HEK293T (cell line): Measurements from ENCODE around the gene C19orf47.

Experiments
- ELF4 ChIP-seq: fragments of 450-650 bp; IDR thresholded peaks from 2 replicates; pipeline ENCODE4 v1.6.1; 2017; ENCODE audit warnings: antibody characterized with exemption
- FOXK2 ChIP-seq: fragments of 450-650 bp; IDR thresholded peaks from 2 replicates; pipeline ENCODE4 v1.6.1; 2016; ENCODE audit warnings: mild to moderate bottlenecking
- TARDBP ChIP-seq: fragments of 450-650 bp; IDR thresholded peaks from 2 replicates; pipeline ENCODE4 v1.6.1; 2016

DNA sequence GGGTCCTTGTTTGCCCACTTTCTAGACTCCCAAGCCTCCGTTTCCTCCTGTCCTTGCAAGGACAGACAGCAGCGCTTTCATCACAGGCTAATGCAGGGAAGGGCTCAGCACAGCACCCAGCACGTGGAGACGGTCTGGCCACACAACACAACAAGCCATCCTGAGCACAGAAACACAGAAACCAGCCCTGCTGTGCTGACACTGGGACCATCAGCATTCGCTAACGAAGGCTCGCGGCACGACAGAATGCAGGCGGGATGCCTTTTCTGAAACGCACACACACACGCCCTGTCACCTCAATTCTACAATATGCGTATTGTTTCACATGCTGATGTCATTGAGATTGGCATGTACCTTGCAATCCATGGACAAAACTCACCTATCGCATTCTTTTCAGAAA lies 75.9 kb downstream of the C19orf47 start:
- no peak for TF ChIP-seq ELF4
- TF ChIP-seq FOXK2: no peak
- TF ChIP-seq TARDBP: no peak
